T1000 (cell line): Measurements from ENCODE around the gene GPX7.

Source experiments
- DNase-seq: peaks from one replicate; lab custom pipeline; 2025; ENCODE audit warnings: mixed read lengths; lab: John Stamatoyannopoulos, UW

GPX7 gene

GRCh38 chr1:52629325-52629643, 27.1 kb downstream of the GPX7 start:
- no peak for DNase-seq

- DNase-seq: no peak
Observed at GRCh38 chr1:52629667-52630066, 27.5 kb downstream of the GPX7 start.

- DNase-seq: no peak
Observed at GRCh38 chr1:52631759-52632331, 29.7 kb downstream of the GPX7 start.

GRCh38 chr1:52632732-52633290, 30.6 kb downstream of the GPX7 start, which contains the start of gene SHISAL2A:
TSS of gene SHISAL2A (plus strand) at chr1:52633168. CDS start at chr1:52633494, 326 bp downstream.
- DNase-seq: no peak

GRCh38 chr1:52633291-52633754, 31.2 kb downstream of the GPX7 start:
- DNase-seq: no peak

- no peak for DNase-seq
Observed at GRCh38 chr1:52634111-52634510, 31.9 kb downstream of the GPX7 start.

GRCh38 chr1:52635321-52636089, 33.3 kb downstream of the GPX7 start:
- no peak for DNase-seq

GRCh38 chr1:52636721-52637695, 34.8 kb downstream of the GPX7 start:
- DNase-seq: no peak

- no peak for DNase-seq
Observed at GRCh38 chr1:52637946-52638345, 35.8 kb downstream of the GPX7 start.

GRCh38 chr1:52640697-52641096, 38.5 kb downstream of the GPX7 start:
- DNase-seq: no peak

- DNase-seq: no peak
Observed at GRCh38 chr1:52641307-52641706, 39.1 kb downstream of the GPX7 start.

GRCh38 chr1:52645261-52645660, 43.1 kb downstream of the GPX7 start:
- no peak for DNase-seq

- no peak for DNase-seq
Observed at GRCh38 chr1:52651904-52652303, 49.7 kb downstream of the GPX7 start.

GRCh38 chr1:52653207-52653849, 51.2 kb downstream of the GPX7 start:
- DNase-seq: no peak

- no peak for DNase-seq
Observed at GRCh38 chr1:52654063-52654462, 51.9 kb downstream of the GPX7 start.

- no peak for DNase-seq
Observed at GRCh38 chr1:52657702-52658101, 55.5 kb downstream of the GPX7 start.
